ENCODE results near the gene GNG12. TPM values are rescaled to one million over a fixed set of nuclear protein-coding genes. Genes with fewer than 3 reads are reported as not detected.

The GNG12 gene
- total RNA-seq, 1 donor, result 201 TPM

GRCh38 chr1:67686267-67687197 is 146.7 kb downstream of the GNG12 start:
- peak overlapping the region; percentile 89 for H3K4me3 ChIP-seq (ENCODE audit: low read depth, low read length)
- no peak for TF ChIP-seq CTCF (IDR thresholded peaks at IDR 0.05; ENCODE audit: insufficient read depth, low read depth, low read length)
- peak; percentile 99 for DNase-seq (ENCODE audit: low read depth)

GRCh38 chr1:67685558-67686266 is 147.6 kb downstream of the GNG12 start:
- DNase-seq (ENCODE audit: low read depth), result peak; percentile 38

GRCh38 chr1:67685067-67685557 is 148.2 kb downstream of the GNG12 start, which contains the start of gene GADD45A:
GADD45A (plus strand) TSS chr1:67685201; CDS start chr1:67685495, 294 bp downstream.
- H3K4me3 ChIP-seq (ENCODE audit: low read depth, low read length), result peak within 1 kb of the TSS; percentile 89
- peak; percentile 100 for DNase-seq (ENCODE audit: low read depth)
- TF ChIP-seq CTCF (IDR thresholded peaks at IDR 0.05; ENCODE audit: insufficient read depth, low read depth, low read length), result no peak

More at GRCh38 chr1:67685558-67686266, 147.6 kb downstream of the GNG12 start:
- H3K4me3 ChIP-seq (ENCODE audit: low read depth, low read length), result peak overlapping the region; percentile 89
- no peak for TF ChIP-seq CTCF (IDR thresholded peaks at IDR 0.05; ENCODE audit: insufficient read depth, low read depth, low read length)

GRCh38 chr1:67684526-67685066 is 148.7 kb downstream of the GNG12 start:
- TF ChIP-seq CTCF (IDR thresholded peaks at IDR 0.05; ENCODE audit: insufficient read depth, low read depth, low read length), result no peak
- H3K4me3 ChIP-seq (ENCODE audit: low read depth, low read length), result peak overlapping the region; percentile 44
- no peak for DNase-seq (ENCODE audit: low read depth)

- peak overlapping the region; percentile 44 for H3K4me3 ChIP-seq (ENCODE audit: low read depth, low read length)
- TF ChIP-seq CTCF (IDR thresholded peaks at IDR 0.05; ENCODE audit: insufficient read depth, low read depth, low read length), result no peak
- DNase-seq (ENCODE audit: low read depth), result peak; percentile 38
Observed at GRCh38 chr1:67683766-67684525, 149.3 kb downstream of the GNG12 start.

- H3K4me3 ChIP-seq (ENCODE audit: low read depth, low read length), result peak overlapping the region; percentile 24
- DNase-seq (ENCODE audit: low read depth), result peak; percentile 78
- no peak for TF ChIP-seq CTCF (IDR thresholded peaks at IDR 0.05; ENCODE audit: insufficient read depth, low read depth, low read length)
Observed at GRCh38 chr1:67683316-67683715, 150.0 kb downstream of the GNG12 start.

Measured in fibroblast of villous mesenchyme (primary cell).